Stimulated activated CD4-positive, alpha-beta T cell treated with anti-CD3 and anti-CD28 coated beads, Interleukin-1b, Interleukin-23, amount 100 ng/mL, for 48 hours (primary cell): ENCODE measurements around the gene COMMD6.

Experiments
- DNase-seq: peaks from one replicate; pipeline ENCODE4 v3.0.0-alpha.2; 2020

COMMD6 gene

GRCh38 chr13:75482070-75482819 is 55.4 kb downstream of the COMMD6 start, which contains the start of gene TBC1D4:
TSS of gene TBC1D4 (minus strand) at chr13:75482169. CDS start at chr13:75481767, 402 bp downstream.
- DNase-seq = peak; percentile 60

- DNase-seq = peak; percentile 13
Observed at GRCh38 chr13:75481176-75482069, 56.2 kb downstream of the COMMD6 start.

GRCh38 chr13:75480671-75481175 is 56.9 kb downstream of the COMMD6 start:
- DNase-seq = peak; percentile 24

- no peak for DNase-seq
Observed at GRCh38 chr13:75479102-75479740, 58.4 kb downstream of the COMMD6 start.

- no peak for DNase-seq
Observed at GRCh38 chr13:75478659-75479058, 59.0 kb downstream of the COMMD6 start.
